CD4-positive, alpha-beta T cell (primary cell): Measurements from ENCODE around the gene PPP1R26. TPM values are rescaled to one million over a fixed set of nuclear protein-coding genes. Genes with fewer than 3 reads are reported as not detected.

Experiments
- ATAC-seq: fragments of 200-7000 bp; cut with Tn5 transposase; one replicate; pipeline ENCODE4 v1.10.0; 2022; ENCODE audit warnings: mild to moderate bottlenecking; ENCODE audit not compliant: poor library complexity
- CTCF ChIA-PET: fragments of 350-600 bp; sonication (Branson Sonifier 250); formaldehyde crosslinking; loops from one replicate; lab custom pipeline; 2021; ENCODE audit warnings: antibody characterized with exemption, inconsistent platforms; lab: Charles Lee
- POLR2A ChIA-PET: fragments of 350-600 bp; sonication (Branson Sonifier 250); formaldehyde crosslinking; loops from one replicate; lab custom pipeline; 2021; ENCODE audit warnings: antibody characterized with exemption, inconsistent platforms; lab: Charles Lee
- DNase-seq, 14 experiments: peaks; one replicate each; pipeline ENCODE4 v3.0.0-alpha.2; 2013 to 2020; ENCODE audit warnings: mixed read lengths in 2 of 14
- H3K27ac ChIP-seq, 2 donors: one replicate each; pipeline versions ENCODE4 v1.5.1 to v1.7.0; 2013; ENCODE audit warnings: low read length in 2 of 2, low read depth in 1 of 2, mild to moderate bottlenecking in 1 of 2
- H3K27me3 ChIP-seq, 2 experiments: 1 replicate in 1 of 2; 2 replicates in 1 of 2; pipeline versions ENCODE4 v1.6.1 to v1.7.0; 2013; ENCODE audit warnings: low read length in 2 of 2, control low read depth in 1 of 2, mild to moderate bottlenecking in 1 of 2, moderate library complexity in 1 of 2; ENCODE audit not compliant: insufficient read depth in 2 of 2, control insufficient read depth in 1 of 2
- H3K36me3 ChIP-seq: one replicate; pipeline ENCODE4 v1.6.1; 2013; ENCODE audit warnings: low read length, control low read depth; ENCODE audit not compliant: insufficient read depth
- H3K4me1 ChIP-seq: one replicate; pipeline ENCODE4 v1.6.1; 2013; ENCODE audit warnings: low read length, control low read depth; ENCODE audit not compliant: insufficient read depth
- H3K4me3 ChIP-seq: one replicate; pipeline ENCODE4 v1.5.1; 2013; ENCODE audit warnings: mild to moderate bottlenecking, low read length, moderate library complexity
- H3K9me3 ChIP-seq, 2 experiments: 1 replicate in 1 of 2; 2 replicates in 1 of 2; pipeline versions ENCODE4 v1.6.1 to v1.7.0; 2013; ENCODE audit warnings: low read length in 2 of 2, mild to moderate bottlenecking in 2 of 2, control low read depth in 1 of 2, moderate library complexity in 1 of 2; ENCODE audit not compliant: control insufficient read depth in 1 of 2, insufficient read depth in 1 of 2
- H3K27ac Mint-ChIP-seq: one replicate; pipeline ENCODE4 v1.8.0; 2020; ENCODE audit warnings: mixed read lengths
- H3K27me3 Mint-ChIP-seq: one replicate; pipeline ENCODE4 v1.8.0; 2021; ENCODE audit warnings: mixed read lengths
- H3K36me3 Mint-ChIP-seq: one replicate; pipeline ENCODE4 v1.8.0; 2021; ENCODE audit warnings: low read depth, mixed read lengths
- H3K4me1 Mint-ChIP-seq: one replicate; pipeline ENCODE4 v1.8.0; 2021; ENCODE audit warnings: low read depth, mixed read lengths
- H3K4me3 Mint-ChIP-seq: one replicate; pipeline ENCODE4 v1.8.0; 2020; ENCODE audit warnings: mild to moderate bottlenecking, mixed read lengths
- H3K9me3 Mint-ChIP-seq: one replicate; pipeline ENCODE4 v1.8.0; 2020; ENCODE audit warnings: mixed read lengths
- intact Hi-C, 2 experiments: fragments of 100-400 bp; cut with DNase I in 1 of 2; cut with micrococcal nuclease in 1 of 2; formaldehyde crosslinking; loops; one replicate each; pipeline versions ENCODE4 v1.15.1 to v1.9.0; 2023 to 2025; cut with DNase I, micrococcal nuclease
- total RNA-seq, 174 experiments: library from RNA in 2 of 174; stranded (reverse) in 2 of 174; gene quantifications; one replicate each; pipeline ENCODE4 v1.2.3 and lab custom pipeline; 2021 to 2026
- TF ChIP-seq, protein P1 (sequence below): fragments of 200-600 bp; IDR thresholded peaks from one replicate; pipeline ENCODE4 v1.8.0; 2022; ENCODE audit warnings: antibody characterized with exemption, mild to moderate bottlenecking

PPP1R26 gene
- total RNA-seq, 2 experiments from 2014 or later: 0.27 to 0.47 TPM

DNA sequence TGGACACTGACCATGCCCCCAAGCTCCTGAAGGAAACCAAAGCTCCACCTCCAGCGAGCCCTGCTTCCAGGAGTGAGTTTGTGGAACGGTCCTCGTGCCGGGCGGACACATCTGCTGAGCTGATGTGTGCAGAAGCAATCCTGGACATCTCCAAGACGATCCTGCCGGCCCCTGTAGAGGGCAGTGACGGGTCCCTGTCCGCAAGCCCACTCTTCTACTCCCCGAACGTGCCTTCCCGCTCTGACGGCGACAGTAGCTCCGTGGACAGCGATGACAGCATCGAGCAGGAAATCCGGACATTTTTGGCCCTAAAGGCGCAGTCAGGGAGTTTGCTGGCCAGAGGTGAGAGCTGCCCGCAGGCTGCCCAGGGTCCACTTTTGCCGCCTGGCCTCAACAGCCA is 6.2 kb downstream of the PPP1R26 start:
- Mint-ChIP-seq H3K9me3 (no peaks in the 10 kb centered on the region), H3K27ac (no peak overlapping the region), H3K27me3 (peaks cover 30% of the 10 kb centered on the region), H3K4me1 (peaks cover 6% of the 10 kb centered on the region), H3K4me3 (no peak overlapping the region), H3K36me3 (no peaks in the 10 kb centered on the region)
- Histone ChIP-seq H3K4me1 (peaks cover 5% of the 10 kb centered on the region), H3K27ac (no peak overlapping the region), H3K27me3 (peaks cover 33 to 37% of the 10 kb centered on the region in 2 experiments), H3K9me3 (peaks cover 0 to 6% of the 10 kb centered on the region in 2 experiments), H3K4me3 (no peak overlapping the region), H3K36me3 (no peaks in the 10 kb centered on the region)
- intact Hi-C loops: no loop called here
- DNase-seq: no peak
- POLR2A ChIA-PET: no interaction called here
- CTCF ChIA-PET: interaction anchor here (1.3 kb wide), 1 partner anchor 19 kb away, joined by 4 read pairs; no protein-coding TSS in a partner anchor
- ATAC-seq: no peak
- TF ChIP-seq, protein P1, sequence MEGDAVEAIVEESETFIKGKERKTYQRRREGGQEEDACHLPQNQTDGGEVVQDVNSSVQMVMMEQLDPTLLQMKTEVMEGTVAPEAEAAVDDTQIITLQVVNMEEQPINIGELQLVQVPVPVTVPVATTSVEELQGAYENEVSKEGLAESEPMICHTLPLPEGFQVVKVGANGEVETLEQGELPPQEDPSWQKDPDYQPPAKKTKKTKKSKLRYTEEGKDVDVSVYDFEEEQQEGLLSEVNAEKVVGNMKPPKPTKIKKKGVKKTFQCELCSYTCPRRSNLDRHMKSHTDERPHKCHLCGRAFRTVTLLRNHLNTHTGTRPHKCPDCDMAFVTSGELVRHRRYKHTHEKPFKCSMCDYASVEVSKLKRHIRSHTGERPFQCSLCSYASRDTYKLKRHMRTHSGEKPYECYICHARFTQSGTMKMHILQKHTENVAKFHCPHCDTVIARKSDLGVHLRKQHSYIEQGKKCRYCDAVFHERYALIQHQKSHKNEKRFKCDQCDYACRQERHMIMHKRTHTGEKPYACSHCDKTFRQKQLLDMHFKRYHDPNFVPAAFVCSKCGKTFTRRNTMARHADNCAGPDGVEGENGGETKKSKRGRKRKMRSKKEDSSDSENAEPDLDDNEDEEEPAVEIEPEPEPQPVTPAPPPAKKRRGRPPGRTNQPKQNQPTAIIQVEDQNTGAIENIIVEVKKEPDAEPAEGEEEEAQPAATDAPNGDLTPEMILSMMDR: no peak

DNA sequence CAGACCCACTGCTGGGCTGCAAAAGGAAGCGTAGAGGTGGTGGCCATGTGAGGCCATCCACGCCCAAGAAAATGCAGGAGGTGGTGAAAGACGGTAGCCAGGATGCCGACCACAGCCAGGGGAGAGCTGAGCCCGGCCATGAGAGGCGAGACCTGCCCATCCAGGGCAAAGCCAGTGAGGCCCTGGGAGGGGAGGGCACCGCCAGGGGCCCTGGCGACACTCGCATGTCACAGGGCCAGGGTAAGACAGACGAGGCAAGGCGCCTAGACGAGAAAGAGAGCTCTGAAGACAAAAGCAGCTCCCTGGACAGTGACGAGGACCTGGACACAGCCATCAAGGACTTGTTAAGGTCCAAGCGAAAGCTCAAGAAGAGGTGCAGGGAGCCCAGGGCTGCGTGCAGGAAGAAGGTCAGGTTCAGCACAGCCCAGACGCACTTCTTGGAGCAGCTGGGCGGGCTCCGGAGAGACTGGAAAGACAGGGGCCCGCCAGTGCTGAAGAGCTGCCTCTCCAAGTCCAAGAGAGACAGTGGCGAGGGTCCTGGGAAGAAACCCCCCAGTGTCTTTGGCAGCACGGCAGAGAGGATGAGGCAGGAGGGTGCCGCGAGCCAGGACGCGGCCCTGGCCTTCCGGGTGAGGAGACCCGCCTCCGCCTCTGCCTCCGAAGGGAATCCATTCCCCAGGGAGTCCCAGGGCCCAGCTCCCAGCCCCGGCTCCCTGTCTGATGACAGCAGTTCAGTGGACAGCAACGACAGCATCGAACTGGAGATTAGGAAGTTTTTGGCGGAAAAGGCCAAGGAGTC is 6.9 kb downstream of the PPP1R26 start:
- Histone ChIP-seq H3K27me3 (peaks cover 28 to 31% of the 10 kb centered on the region in 2 experiments), H3K9me3 (no peaks in the 10 kb centered on the region), H3K4me1 (no peaks in the 10 kb centered on the region), H3K36me3 (no peaks in the 10 kb centered on the region), H3K27ac (no peak overlapping the region), H3K4me3 (no peak overlapping the region)
- Mint-ChIP-seq H3K4me3 (no peak overlapping the region), H3K4me1 (peaks cover 6% of the 10 kb centered on the region), H3K36me3 (no peaks in the 10 kb centered on the region), H3K27ac (no peak overlapping the region), H3K27me3 (peaks cover 29% of the 10 kb centered on the region), H3K9me3 (no peaks in the 10 kb centered on the region)
- ChIA-PET CTCF (interaction anchor here (1.3 kb wide), 1 partner anchor 18 kb away, joined by 4 read pairs; no protein-coding TSS in a partner anchor), POLR2A (no interaction called here)
- DNase-seq (no peak), ATAC-seq (no peak)
- intact Hi-C loops: no loop called here
- TF ChIP-seq, protein P1: no peak

DNA sequence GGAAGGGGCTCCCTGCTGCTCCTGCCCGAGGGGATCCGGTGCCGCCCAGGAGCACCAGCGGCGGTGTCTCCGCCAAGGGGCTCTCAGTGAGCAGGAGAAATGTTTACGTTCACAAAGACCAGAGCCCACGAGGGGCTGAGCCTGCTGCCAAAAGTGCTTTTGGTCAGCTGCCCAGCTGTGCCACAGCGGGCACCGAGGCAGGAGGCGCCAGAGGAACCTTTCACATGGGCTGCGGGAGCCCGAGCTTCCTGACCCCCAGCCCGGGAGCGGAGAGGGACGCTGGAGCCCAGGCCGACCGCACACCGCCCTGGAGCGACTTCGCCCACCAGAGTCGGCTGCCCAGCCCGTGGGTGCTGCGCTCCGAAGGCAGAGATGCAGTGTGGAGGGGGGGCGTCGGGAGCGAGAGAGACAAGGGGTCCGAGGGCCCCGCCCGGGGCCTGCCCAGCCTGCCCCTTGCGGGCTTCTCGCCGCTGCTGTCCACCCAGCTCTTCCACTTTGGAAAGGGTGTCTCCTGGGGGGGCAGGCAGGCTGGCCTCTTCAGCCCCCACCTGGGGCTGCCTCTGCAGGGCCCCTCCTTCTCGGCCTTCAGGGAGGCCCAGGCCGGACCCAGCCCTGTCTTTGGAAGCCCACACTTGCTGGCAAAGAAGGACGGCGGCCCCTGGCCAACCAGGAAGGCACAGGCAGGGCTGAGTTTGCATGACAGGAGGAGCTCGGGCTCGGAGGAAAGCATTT is 7.9 kb downstream of the PPP1R26 start:
- TF ChIP-seq, protein P1: no peak
- Mint-ChIP-seq H3K27me3 (peaks cover 20% of the 10 kb centered on the region), H3K27ac (no peak overlapping the region), H3K4me1 (no peaks in the 10 kb centered on the region), H3K9me3 (no peaks in the 10 kb centered on the region), H3K4me3 (no peak overlapping the region), H3K36me3 (no peaks in the 10 kb centered on the region)
- Histone ChIP-seq H3K4me1 (no peaks in the 10 kb centered on the region), H3K27ac (no peak overlapping the region), H3K9me3 (no peaks in the 10 kb centered on the region), H3K36me3 (no peaks in the 10 kb centered on the region), H3K4me3 (no peak overlapping the region), H3K27me3 (peaks cover 19 to 22% of the 10 kb centered on the region in 2 experiments)
- POLR2A ChIA-PET: no interaction called here
- DNase-seq (no peak), ATAC-seq (no peak)
- intact Hi-C loops: no loop called here
- CTCF ChIA-PET: no interaction called here
